Measurements from ENCODE around the gene MIOS.

DNA sequence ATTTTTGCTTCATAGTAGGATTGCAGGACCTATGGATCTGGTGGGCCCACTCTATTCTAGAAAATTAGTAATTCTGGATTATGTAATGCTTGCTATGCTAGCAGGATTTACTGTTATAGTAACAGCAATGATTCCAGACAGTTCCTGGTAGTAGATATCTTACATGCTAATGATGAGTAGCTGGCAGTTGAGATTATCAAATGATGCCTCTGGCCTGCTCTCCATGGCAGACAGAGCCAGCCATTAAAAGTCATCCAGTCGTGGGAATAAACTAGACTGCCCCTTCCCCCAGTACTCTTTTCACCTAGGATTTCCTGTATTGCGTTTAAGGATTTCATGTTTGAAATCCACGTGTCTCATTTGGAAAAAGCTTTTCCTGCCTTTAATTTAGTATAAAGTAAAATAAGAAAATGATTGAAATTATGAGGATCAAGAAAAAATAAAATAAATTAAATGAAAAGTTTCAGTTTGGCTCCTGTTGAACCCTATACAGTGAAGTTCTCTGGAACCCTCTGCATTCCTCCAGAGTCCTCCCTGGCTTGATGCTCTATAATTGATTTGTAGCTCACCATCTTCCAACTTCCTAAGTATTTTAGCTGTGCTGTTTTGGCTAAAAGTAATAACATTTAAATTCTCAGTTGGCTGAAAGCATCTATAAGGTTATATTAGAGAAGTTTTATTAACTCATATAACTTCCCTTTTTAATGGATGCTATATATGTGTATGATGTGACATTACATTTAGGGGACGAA lies 88.5 kb downstream of the MIOS start:
- TF ChIP-seq TAF1 (IDR thresholded peaks at IDR 0.05; ENCODE audit: low read depth, low read length) (no peak), POLR2AphosphoS5 (IDR thresholded peaks at IDR 0.05; ENCODE audit: low read depth, low read length) (no peak), SPI1 (IDR thresholded peaks at IDR 0.05; ENCODE audit: low read depth, low read length) (no peak), POLR2A (IDR thresholded peaks at IDR 0.05; ENCODE audit: low read depth, low read length) (no peak), POU2F2 (IDR thresholded peaks at IDR 0.05; ENCODE audit: low read depth, low read length) (no peak)
